K562 (cell line): ENCODE data around the gene GULP1. TPM values are rescaled to one million over a fixed set of nuclear protein-coding genes. Genes with fewer than 3 reads are reported as not detected.

Source experiments
- ATAC-seq: fragments of 200-7000 bp; cut with Tn5 transposase; 3 replicates; pipeline ENCODE4 v1.9.1; 2020; ENCODE audit warnings: moderate library complexity
- BruUV-seq: library from RNA; stranded (reverse); fragments of 400-500 nt; replicated peaks from 2 replicates; lab custom pipeline; 2021; lab: Mats Ljungman, UMichigan
- CTCF ChIA-PET: fragments of 300-600 bp; formaldehyde crosslinking; extraction: SDS; loops from one replicate; lab custom pipeline; 2021; ENCODE audit warnings: low intra/inter-chr PET ratio; lab: Yijun Ruan, JAX
- POLR2A ChIA-PET: fragments of 300-600, 350-650 bp; sonication (Branson Sonifier 250); formaldehyde crosslinking; extraction: SDS; loops from one replicate; lab custom pipeline; 2021; ENCODE audit warnings: antibody characterized with exemption, inconsistent platforms; lab: Yijun Ruan, JAX
- DNase-seq, 4 experiments: peaks; one replicate each; pipeline versions ENCODE4 v3.0.0 to v3.0.0-alpha.2; 2011 to 2018; ENCODE audit warnings: low spot score in 3 of 4, mixed read lengths in 3 of 4; ENCODE audit errors: extremely low read depth in 1 of 4
- FAIRE-seq: peaks from 2 replicates; lab custom pipeline; 2011; peaks lifted over from hg19 to GRCh38; lab: Jason Lieb, UNC
- H2AFZ ChIP-seq: 2 replicates; pipeline ENCODE4 v1.6.0; 2011; ENCODE audit warnings: low read depth, low read length, control low read depth, inconsistent platforms
- H3K27ac ChIP-seq: fragments of 200-600 bp; 3 replicates; pipeline ENCODE4 v1.8.0; 2011; ENCODE audit warnings: low read depth, mild to moderate bottlenecking, control low read depth, inconsistent platforms, low read length, moderate library complexity, mixed read lengths; ENCODE audit errors: extremely low read depth
- H3K27me3 ChIP-seq, 2 experiments: fragments of 300-600 bp in 1 of 2; 2 replicates in 1 of 2; 3 replicates in 1 of 2; pipeline versions ENCODE4 v1.6.0 to v1.8.0; 2011; ENCODE audit warnings: inconsistent platforms in 2 of 2, low read length in 2 of 2, mild to moderate bottlenecking in 1 of 2, mixed read lengths in 1 of 2, moderate library complexity in 1 of 2; ENCODE audit not compliant: control insufficient read depth in 2 of 2, insufficient read depth in 2 of 2
- H3K36me3 ChIP-seq: fragments of 300-600 bp; 3 replicates; pipeline ENCODE4 v1.8.0; 2011; ENCODE audit warnings: mild to moderate bottlenecking, low read length, inconsistent platforms; ENCODE audit not compliant: control insufficient read depth, insufficient read depth
- H3K4me1 ChIP-seq, 2 experiments: fragments of 200-600 bp in 1 of 2; replicated peaks in 1 of 2; 2 replicates in 1 of 2; 3 replicates in 1 of 2; pipeline versions ENCODE4 v1.5.1 to v1.8.0; 2011; ENCODE audit warnings: inconsistent platforms in 2 of 2, low read length in 2 of 2, mild to moderate bottlenecking in 1 of 2, mixed read lengths in 1 of 2, moderate library complexity in 1 of 2; ENCODE audit not compliant: control insufficient read depth in 2 of 2, insufficient read depth in 2 of 2
- H3K4me2 ChIP-seq: 2 replicates; pipeline ENCODE4 v1.6.1; 2011; ENCODE audit warnings: low read length, control low read depth, inconsistent platforms, mixed read lengths; ENCODE audit not compliant: insufficient read depth
- H3K4me3 ChIP-seq: fragments of 200-600 bp; sonication (generic), shearing (Covaris generic); 2 replicates; pipeline ENCODE4 v1.5.1; 2016; ENCODE audit warnings: control low read depth, inconsistent platforms
- H3K79me2 ChIP-seq: fragments of 200-600 bp; 3 replicates; pipeline ENCODE4 v1.8.0; 2011; ENCODE audit warnings: low read length, inconsistent platforms; ENCODE audit not compliant: control insufficient read depth, insufficient read depth
- H3K9ac ChIP-seq, 2 experiments: 2 replicates each; pipeline versions ENCODE4 v1.6.0 to v1.6.1; 2011; ENCODE audit warnings: low read depth in 2 of 2, low read length in 2 of 2, control low read depth in 1 of 2, inconsistent platforms in 1 of 2, mild to moderate bottlenecking in 1 of 2, mixed read lengths in 1 of 2; ENCODE audit not compliant: insufficient read depth in 1 of 2
- H3K9me1 ChIP-seq: one replicate; pipeline ENCODE4 v1.6.0; 2011; ENCODE audit warnings: inconsistent platforms, mild to moderate bottlenecking, low read length, moderate library complexity; ENCODE audit not compliant: control insufficient read depth, insufficient read depth
- H3K9me3 ChIP-seq: replicated peaks from 2 replicates; pipeline ENCODE4 v1.5.1; 2011; ENCODE audit warnings: low read depth, low read length, inconsistent platforms; ENCODE audit not compliant: control insufficient read depth, insufficient read depth
- H4K20me1 ChIP-seq: replicated peaks from 2 replicates; pipeline ENCODE4 v1.6.1; 2011; ENCODE audit warnings: low read length, inconsistent platforms, mixed read lengths; ENCODE audit not compliant: control insufficient read depth, insufficient read depth
- C11orf30 ChIP-seq: fragments of 450-650 bp; IDR thresholded peaks from 2 replicates; pipeline ENCODE4 v1.6.1; 2016; ENCODE audit warnings: low read depth, mild to moderate bottlenecking
- CREB3 ChIP-seq: fragments of 450-650 bp; conservative IDR thresholded peaks from 2 replicates; pipeline ENCODE4 v1.6.1; 2016; ENCODE audit warnings: missing genetic modification characterization, low read depth, mild to moderate bottlenecking, missing compliant biosample characterization, moderate library complexity
- HOXB6 ChIP-seq: fragments of 250-450 bp; sonication (Bioruptor Pico); IDR thresholded peaks from 2 replicates; pipeline ENCODE4 v1.5.1; 2022; ENCODE audit warnings: mild to moderate bottlenecking, borderline replicate concordance
- MAFF ChIP-seq: IDR thresholded peaks from 2 replicates; pipeline ENCODE4 v1.6.1; 2012; ENCODE audit warnings: low read length, improper control_type of control experiment
- MAFG ChIP-seq: fragments of 450-650 bp; conservative IDR thresholded peaks from 2 replicates; pipeline ENCODE4 v1.6.1; 2016; ENCODE audit warnings: missing genetic modification characterization, missing compliant biosample characterization
- MAFK ChIP-seq: IDR thresholded peaks from 2 replicates; pipeline ENCODE4 v1.6.1; 2011; ENCODE audit warnings: low read length, improper control_type of control experiment
- SLC30A9 ChIP-seq: fragments of 250-450 bp; sonication (Bioruptor Pico); IDR thresholded peaks from 2 replicates; pipeline ENCODE4 v1.8.0; 2022; ENCODE audit warnings: mild to moderate bottlenecking, moderate library complexity
- USF2 ChIP-seq: sonication (generic); formaldehyde crosslinking; IDR thresholded peaks from 2 replicates; pipeline ENCODE4 v1.5.0; 2020; ENCODE audit warnings: missing genetic modification reagents
- ZNF316 ChIP-seq: fragments of 450-650 bp; IDR thresholded peaks from 2 replicates; pipeline ENCODE4 v1.6.1; 2016
- WGBS: fragments of 100-300 bp; shearing (Covaris generic); methylation state at CpG from one replicate; pipeline ENCODE4 v1.1.6; 2016; ENCODE audit warnings: low coverage, mixed read lengths; ENCODE audit not compliant: insufficient coverage; ENCODE audit errors: missing lambda C conversion rate; 5-methylcytosine and 5-hydroxymethylcytosine counted together
- in situ Hi-C: fragments of 300-500 bp; cut with MboI; formaldehyde crosslinking; loops from 4 replicates; pipeline ENCODE4 v1.15.0; 2018; ENCODE audit warnings: inconsistent platforms, mixed read lengths
- intact Hi-C: fragments of 100-400 bp; cut with micrococcal nuclease; formaldehyde crosslinking; loops from 2 replicates; pipeline ENCODE4 v1.14.2; 2022
- polyA plus RNA-seq, 8 experiments: library from polyadenylated mRNA; depleted of rRNA in 4 of 8; stranded (reverse) in 5 of 8; unstranded in 3 of 8; fragments of >200 nt; fragmentation: Nextera tagmentation in 2 of 8; fragmentation: Illumina TruSeq in 1 of 8; extraction: Ambion mirVana in 2 of 8; extraction: Trizol in 1 of 8; gene quantifications; 2 replicates each; pipeline versions ENCODE4 v1.2.1 to v1.2.3, GENCODE V29; 2011 to 2014; ENCODE audit warnings: inconsistent platforms in 1 of 8, missing spikeins in 1 of 8
- total RNA-seq, 7 experiments: library from RNA; depleted of rRNA in 6 of 7; stranded (reverse); fragments of >200 nt in 6 of 7; fragmentation: Illumina TruSeq in 2 of 7; extraction: Trizol in 2 of 7; gene quantifications; 2 replicates each; pipeline versions ENCODE4 v1.2.1 to v1.2.3, GENCODE V29; 2011 to 2021; ENCODE audit warnings: low replicate concordance in 1 of 7

The GULP1 gene
- total and polyA plus RNA-seq, 9 of the 15 experiments (the other 6 are each of a cell fraction or from before 2014, with no cell fraction given) = 8.5 to 25.3 (median 19.5) TPM

GRCh38 chr2:188449971-188450370 is 158.3 kb downstream of the GULP1 start (continued):
- no peak for TF ChIP-seq CREB3

DNA sequence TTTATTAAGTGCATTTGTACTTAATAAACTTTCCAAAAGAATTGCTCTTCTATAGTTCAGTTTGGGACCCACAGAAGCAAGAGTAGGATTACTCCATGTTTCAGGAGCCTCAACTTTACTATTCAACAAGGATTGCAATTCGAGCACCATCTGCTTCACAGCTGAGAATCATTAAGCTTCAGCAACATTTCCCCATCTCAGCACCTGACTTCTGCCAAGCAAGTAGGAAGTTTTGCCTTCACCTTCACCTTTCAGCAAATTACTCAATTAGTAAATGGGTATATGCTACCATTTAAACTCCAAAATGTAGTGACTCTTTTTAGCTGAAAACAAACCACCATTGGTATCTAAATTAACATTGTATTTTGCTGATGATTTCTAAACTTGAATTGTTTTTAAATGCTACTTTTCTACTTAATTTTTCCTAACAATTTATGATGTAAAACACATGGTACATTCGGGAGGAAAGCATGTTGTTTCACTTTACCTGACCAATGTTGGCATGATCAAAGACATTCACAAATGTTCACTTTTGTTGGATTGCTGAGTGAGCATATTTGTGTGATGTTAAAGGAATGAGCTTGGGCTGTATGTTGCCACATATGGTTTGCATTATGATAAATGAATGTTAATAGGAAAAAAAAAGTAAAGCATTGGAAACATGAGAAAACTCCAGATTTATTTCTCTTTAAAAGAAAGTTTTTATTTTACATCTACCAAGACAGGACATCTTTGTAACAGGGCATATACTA is 159.2 kb downstream of the GULP1 start:
- H3K9me1 ChIP-seq = no peaks in the 10 kb centered on the region
- TF ChIP-seq C11orf30 (peak; percentile 66), ZNF316 (peak; percentile 78), MAFF (peak; percentile 45), MAFG (peak; percentile 60; the same call in 1 of the 2 replicates), HOXB6 (no peak), SLC30A9 (CRISPR knock-in tag) (no peak), USF2 (CRISPR knock-in tag) (no peak), MAFK (peak; percentile 57)
- TF ChIP-seq, all 486 proteins: peak for 5
- Histone ChIP-seq H3K9me3 (no peaks in the 10 kb centered on the region), H3K36me3 (no peaks in the 10 kb centered on the region), H3K27me3 (no peaks in the 10 kb centered on the region), H4K20me1 (no peaks in the 10 kb centered on the region), H3K79me2 (no peaks in the 10 kb centered on the region), H2AFZ (no peak overlapping the region), H3K9ac (no peak overlapping the region), H3K4me3 (no peak overlapping the region), H3K4me2 (no peak overlapping the region), H3K4me1 (no peaks in the 10 kb centered on the region), H3K27ac (no peak overlapping the region)
- FAIRE-seq (no peak), DNase-seq (no peak), ATAC-seq (no peak)
- intact Hi-C loops (no loop called here), in situ Hi-C loops (no loop called here)
- ChIA-PET CTCF (no interaction called here), POLR2A (no interaction called here)
- WGBS = 47% methylated on average over 2 of the region's 2 CpGs
- BruUV-seq = no TSS peak
